DOHH2 (cell line): Measurements from ENCODE around the gene CHP1.

Experiments used
- CTCF ChIP-seq: fragments of 200-600 bp; sonication (generic); IDR thresholded peaks from one replicate; pipeline ENCODE4 v1.5.1; 2014; ENCODE audit warnings: antibody characterized with exemption, mild to moderate bottlenecking, low read depth, low read length; ENCODE audit not compliant: poor library complexity, severe bottlenecking
- EZH2phosphoT487 ChIP-seq: fragments of 200-600 bp; sonication (generic); IDR thresholded peaks from 2 replicates; pipeline ENCODE4 v1.6.1; 2017; ENCODE audit warnings: borderline replicate concordance, mild to moderate bottlenecking, antibody characterized with exemption, low read length, moderate library complexity, mixed read lengths

- TF ChIP-seq CTCF (no peak), EZH2phosphoT487 (no peak)
These were observed 55.7 kb downstream of the CHP1 start for GRCh38 chr15:41286665-41287333.
